GM20000 (cell line): ENCODE results near the gene ADGRD1.

Source experiments
- DNase-seq: peaks from one replicate; pipeline ENCODE4 v3.0.0; 2012; ENCODE audit warnings: low spot score
- CTCF ChIP-seq: IDR thresholded peaks from 2 replicates; pipeline ENCODE4 v1.5.1; 2012; ENCODE audit warnings: mild to moderate bottlenecking, control low read depth; ENCODE audit errors: extremely low read depth, missing control alignments

ADGRD1 gene

GRCh38 chr12:131105351-131105735 is 151.6 kb downstream of the ADGRD1 start:
- no peak for TF ChIP-seq CTCF
- DNase-seq, result no peak

GRCh38 chr12:131105736-131106348 is 152.1 kb downstream of the ADGRD1 start:
- DNase-seq, result no peak

GRCh38 chr12:131106349-131106941 is 152.7 kb downstream of the ADGRD1 start:
- DNase-seq, result no peak
- TF ChIP-seq CTCF, result no peak

More at GRCh38 chr12:131105736-131106348, 152.1 kb downstream of the ADGRD1 start:
- no peak for TF ChIP-seq CTCF

- TF ChIP-seq CTCF, result no peak
- no peak for DNase-seq
Observed at GRCh38 chr12:131108177-131108955, 154.7 kb downstream of the ADGRD1 start.

GRCh38 chr12:131111446-131111845 is 157.7 kb downstream of the ADGRD1 start:
- no peak for DNase-seq
- TF ChIP-seq CTCF, result no peak

GRCh38 chr12:131112021-131112420 is 158.3 kb downstream of the ADGRD1 start:
- no peak for TF ChIP-seq CTCF
- DNase-seq, result no peak

GRCh38 chr12:131112700-131113290 is 159.1 kb downstream of the ADGRD1 start:
- no peak for DNase-seq
- TF ChIP-seq CTCF, result no peak
